Measurements from ENCODE around the gene RPS27. TPM values are rescaled to one million over a fixed set of nuclear protein-coding genes. Genes with fewer than 3 reads are reported as not detected.

The RPS27 gene
- total RNA-seq, 1 experiment from 2014 or later = 2,544 TPM

GRCh38 chr1:153942766-153943549, 47.6 kb upstream of the RPS27 start:
- H3K27me3 ChIP-seq (ENCODE audit: low read length) = no peaks in the 10 kb centered on the region
- H3K4me1 ChIP-seq (ENCODE audit: insufficient read depth, low read length) = peaks cover 13% of the 10 kb centered on the region
- H3K36me3 ChIP-seq (ENCODE audit: low read depth, low read length) = peaks cover 3% of the 10 kb centered on the region; the same call in 1 of the 2 replicates
- no peak overlapping the region for H2AFZ ChIP-seq (ENCODE audit: low read length)
- CTCF ChIA-PET = no interaction called here
- no peak overlapping the region for H3K4me3 ChIP-seq (ENCODE audit: low read length)
- ATAC-seq (no peak), DNase-seq (no peak)
- H3K4me2 ChIP-seq (ENCODE audit: low read length) = no peak overlapping the region
- BruUV-seq (replicated peaks) = no TSS peak
- POLR2A ChIA-PET (ENCODE audit: unreplicated experiment) = no interaction called here
- peaks cover 23% of the 10 kb centered on the region for H3K79me2 ChIP-seq (ENCODE audit: low read length)
- no peaks in the 10 kb centered on the region for H3K9me3 ChIP-seq (ENCODE audit: low read length)
- no peak overlapping the region for H3K27ac ChIP-seq (ENCODE audit: low read length)
- intact Hi-C loops (cut with micrococcal nuclease) = no loop called here
- TF ChIP-seq EZH2phosphoT487 (IDR thresholded peaks at IDR 0.05; ENCODE audit: borderline replicate concordance, low read length) = no peak
- no peak for TF ChIP-seq CTCF (conservative IDR thresholded peaks at IDR 0.05; ENCODE audit: low read depth, low read length)
- no peak for TF ChIP-seq EZH2 (IDR thresholded peaks at IDR 0.05; ENCODE audit: low read length, unreplicated experiment)
- H3K9ac ChIP-seq (ENCODE audit: low read length) = no peak overlapping the region
- H4K20me1 ChIP-seq (ENCODE audit: low read length) = no peaks in the 10 kb centered on the region
- H3K9me2 ChIP-seq (replicated peaks; ENCODE audit: low read length) = no peaks in the 10 kb centered on the region
- H3F3A ChIP-seq (ENCODE audit: low read length, unreplicated experiment) = no peaks in the 10 kb centered on the region

DNA sequence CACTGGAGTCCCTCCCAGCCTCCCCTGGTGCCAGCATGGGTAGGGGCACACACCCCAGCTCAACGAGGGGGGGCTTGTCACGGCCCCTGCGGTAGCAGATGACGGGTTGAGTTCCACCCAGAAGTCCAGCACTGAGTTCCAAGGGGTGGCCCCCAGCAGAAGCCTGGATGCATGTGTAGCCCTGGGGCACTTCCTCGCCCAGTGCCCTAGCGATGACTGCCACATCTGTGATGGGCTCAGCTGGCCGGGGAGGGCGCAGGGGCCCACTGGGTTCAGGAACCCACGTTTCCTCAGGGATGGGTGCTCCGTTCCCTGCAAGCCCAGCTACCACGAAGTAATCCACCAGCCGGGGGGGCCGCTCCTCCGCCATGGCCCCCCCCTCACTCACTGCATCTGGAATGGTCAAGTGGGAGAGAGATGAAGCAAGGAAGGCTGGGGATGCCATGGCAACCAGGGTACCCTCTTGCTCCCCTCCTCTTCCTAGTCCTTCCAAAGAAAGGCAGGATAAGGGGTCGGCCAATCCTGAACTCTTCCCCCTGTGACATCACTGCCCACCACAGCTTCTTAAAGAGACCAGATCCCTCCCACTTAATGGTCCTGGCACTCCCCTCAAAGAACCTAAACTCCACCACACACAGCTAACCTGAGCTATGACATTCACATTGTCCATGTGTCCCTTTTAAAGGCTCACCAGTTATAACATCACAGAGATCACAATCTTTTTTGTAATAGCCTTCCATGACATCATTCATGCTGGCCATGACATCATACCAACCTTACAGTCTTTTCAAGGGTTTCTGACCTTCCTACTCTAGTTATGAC, 46.3 kb upstream of the RPS27 start:
- Histone ChIP-seq H3K4me3 (ENCODE audit: low read length) (no peak overlapping the region; the same call in 1 of the 2 replicates), H2AFZ (ENCODE audit: low read length) (no peak overlapping the region), H3K27ac (ENCODE audit: low read length) (no peak overlapping the region), H3K4me1 (ENCODE audit: insufficient read depth, low read length) (peaks cover 13% of the 10 kb centered on the region), H3K36me3 (ENCODE audit: low read depth, low read length) (peaks cover 6% of the 10 kb centered on the region; the same call in 1 of the 2 replicates), H3K4me2 (ENCODE audit: low read length) (no peak overlapping the region), H3K9me3 (ENCODE audit: low read length) (no peaks in the 10 kb centered on the region), H3K27me3 (ENCODE audit: low read length) (no peaks in the 10 kb centered on the region), H3K79me2 (ENCODE audit: low read length) (peaks cover 23% of the 10 kb centered on the region), H3K9ac (ENCODE audit: low read length) (no peak overlapping the region), H4K20me1 (ENCODE audit: low read length) (no peaks in the 10 kb centered on the region), H3K9me2 (replicated peaks; ENCODE audit: low read length) (no peaks in the 10 kb centered on the region), H3F3A (ENCODE audit: low read length, unreplicated experiment) (no peaks in the 10 kb centered on the region)
- no TSS peak for BruUV-seq (replicated peaks)
- TF ChIP-seq CTCF (conservative IDR thresholded peaks at IDR 0.05; ENCODE audit: low read depth, low read length) = no peak
- no peak for TF ChIP-seq EZH2 (IDR thresholded peaks at IDR 0.05; ENCODE audit: low read length, unreplicated experiment)
- no peak for TF ChIP-seq EZH2phosphoT487 (IDR thresholded peaks at IDR 0.05; ENCODE audit: borderline replicate concordance, low read length)
- intact Hi-C loops (cut with micrococcal nuclease) = no loop called here
- CTCF ChIA-PET = no interaction called here
- DNase-seq (no peak), ATAC-seq (no peak)
- POLR2A ChIA-PET (ENCODE audit: unreplicated experiment) = no interaction called here

DNA sequence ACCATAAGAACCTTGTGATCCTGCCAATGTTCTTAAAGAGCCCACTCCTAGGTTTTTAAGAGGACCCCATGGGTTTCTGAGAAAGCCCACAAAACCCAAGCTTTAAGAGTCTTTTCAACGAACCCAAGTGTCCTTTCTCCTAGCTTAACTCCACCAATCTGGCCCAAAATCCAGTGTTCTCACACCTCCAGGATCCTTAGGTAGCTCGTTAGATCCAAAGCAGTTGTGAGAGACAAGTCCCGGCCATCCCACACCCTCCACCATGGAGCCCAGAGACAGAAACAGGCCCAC, 45.8 kb upstream of the RPS27 start:
- no TSS peak for BruUV-seq (replicated peaks)
- intact Hi-C loops (cut with micrococcal nuclease) = no loop called here
- peaks cover 23% of the 10 kb centered on the region for H3K79me2 ChIP-seq (ENCODE audit: low read length)

More for the DNA sequence above, 45.8 kb upstream of the RPS27 start:
- Histone ChIP-seq H3K27me3 (ENCODE audit: low read length) (no peaks in the 10 kb centered on the region), H3K4me1 (ENCODE audit: insufficient read depth, low read length) (peaks cover 13% of the 10 kb centered on the region), H3K9me3 (ENCODE audit: low read length) (no peaks in the 10 kb centered on the region), H3K27ac (ENCODE audit: low read length) (no peak overlapping the region), H3K9ac (ENCODE audit: low read length) (no peak overlapping the region), H2AFZ (ENCODE audit: low read length) (no peak overlapping the region), H3K4me3 (ENCODE audit: low read length) (peak overlapping the region; percentile 81; the same call in 1 of the 2 replicates), H3K4me2 (ENCODE audit: low read length) (peak overlapping the region; percentile 96), H3K36me3 (ENCODE audit: low read depth, low read length) (peaks cover 7% of the 10 kb centered on the region; the same call in 1 of the 2 replicates), H4K20me1 (ENCODE audit: low read length) (no peaks in the 10 kb centered on the region), H3K9me2 (replicated peaks; ENCODE audit: low read length) (no peaks in the 10 kb centered on the region), H3F3A (ENCODE audit: low read length, unreplicated experiment) (no peaks in the 10 kb centered on the region)
- ChIA-PET POLR2A (ENCODE audit: unreplicated experiment) (no interaction called here), CTCF (no interaction called here)
- TF ChIP-seq EZH2 (IDR thresholded peaks at IDR 0.05; ENCODE audit: low read length, unreplicated experiment) = no peak
- TF ChIP-seq CTCF (conservative IDR thresholded peaks at IDR 0.05; ENCODE audit: low read depth, low read length) = no peak
- TF ChIP-seq EZH2phosphoT487 (IDR thresholded peaks at IDR 0.05; ENCODE audit: borderline replicate concordance, low read length) = no peak
- DNase-seq = no peak
- ATAC-seq = no peak
